Measurements from ENCODE around the gene SLC15A2. TPM values are rescaled to one million over a fixed set of nuclear protein-coding genes. Genes with fewer than 3 reads are reported as not detected.

Gene SLC15A2
- total RNA-seq, 1 experiment from 2014 or later: 2.4 TPM

DNA sequence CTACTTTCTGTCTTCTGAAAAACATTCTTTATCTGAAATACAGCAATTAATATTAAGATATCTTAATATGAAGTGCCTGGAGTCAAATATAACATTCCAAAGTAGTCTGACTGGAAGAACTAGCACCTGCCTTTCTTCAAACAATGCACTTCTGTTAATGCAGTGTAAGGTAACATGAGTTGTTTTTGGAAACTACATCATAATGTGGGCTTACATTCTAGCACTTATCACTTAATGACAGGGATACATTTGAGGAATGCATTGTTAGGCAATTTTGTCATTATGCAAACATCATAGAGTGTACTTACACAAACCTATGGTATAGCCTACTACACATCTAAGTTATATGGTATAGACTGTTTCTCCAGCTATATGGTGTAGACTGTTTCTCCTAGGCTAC, 49.2 kb downstream of the SLC15A2 start:
- no peak overlapping the region for H4K8ac ChIP-seq (replicated peaks; ENCODE audit: insufficient read length, low read depth, low read length)
- H3K27ac Mint-ChIP-seq: no peak overlapping the region
- no peak overlapping the region for H3K14ac ChIP-seq (ENCODE audit: insufficient read depth, low read length)
- H3K4me1 ChIP-seq (ENCODE audit: insufficient read depth, low read length): no peaks in the 10 kb centered on the region
- no peaks in the 10 kb centered on the region for H4K20me1 ChIP-seq (ENCODE audit: control insufficient read depth, insufficient read depth, insufficient read length)
- no peak overlapping the region for H2AFZ ChIP-seq (ENCODE audit: low read length)
- no peak overlapping the region for H2BK120ac ChIP-seq (ENCODE audit: low read depth, low read length, poor library complexity, severe bottlenecking)
- H3K18ac ChIP-seq (ENCODE audit: insufficient read length, low read depth, low read length): no peak overlapping the region
- peaks cover 0 to 4% of the 10 kb centered on the region in 2 experiments; a peak in 2 of 5 replicates for H3K9me3 Mint-ChIP-seq
- H2AK5ac ChIP-seq (ENCODE audit: insufficient read length, low read length): no peak overlapping the region
- H2BK12ac ChIP-seq (ENCODE audit: insufficient read length, low read depth, low read length): no peak overlapping the region
- no peak overlapping the region for H3K23ac ChIP-seq (ENCODE audit: insufficient read length, low read depth, low read length)
- H3K79me2 ChIP-seq (ENCODE audit: insufficient read depth, low read length): no peaks in the 10 kb centered on the region
- H2BK15ac ChIP-seq (ENCODE audit: low read depth, low read length): no peak overlapping the region
- H2BK5ac ChIP-seq (ENCODE audit: insufficient read length, low read length): no peak overlapping the region
- H3K4me3 Mint-ChIP-seq: no peak overlapping the region
- no peaks in the 10 kb centered on the region for H3K27me3 ChIP-seq (ENCODE audit: insufficient read depth, low read length)
- no peaks in the 10 kb centered on the region for H3K23me2 ChIP-seq (ENCODE audit: insufficient read length, low read depth, low read length, poor library complexity, severe bottlenecking)
- peaks cover 16 to 21% of the 10 kb centered on the region in 2 experiments for H3K4me1 Mint-ChIP-seq
- DNase-seq: no peak
- H4K5ac ChIP-seq (ENCODE audit: insufficient read length, low read depth, low read length): no peak overlapping the region
- H2BK20ac ChIP-seq (ENCODE audit: low read depth, low read length, poor library complexity, severe bottlenecking): no peak overlapping the region
- H3K4ac ChIP-seq (ENCODE audit: low read depth, low read length): no peak overlapping the region
- H3K27me3 Mint-ChIP-seq (ENCODE audit: low read depth): no peaks in the 10 kb centered on the region
- no peak overlapping the region for H3K9ac ChIP-seq (ENCODE audit: extremely low read depth, insufficient read length, low read length)
- H3T11ph ChIP-seq (ENCODE audit: low read length): no peak overlapping the region
- TF ChIP-seq, protein P1, sequence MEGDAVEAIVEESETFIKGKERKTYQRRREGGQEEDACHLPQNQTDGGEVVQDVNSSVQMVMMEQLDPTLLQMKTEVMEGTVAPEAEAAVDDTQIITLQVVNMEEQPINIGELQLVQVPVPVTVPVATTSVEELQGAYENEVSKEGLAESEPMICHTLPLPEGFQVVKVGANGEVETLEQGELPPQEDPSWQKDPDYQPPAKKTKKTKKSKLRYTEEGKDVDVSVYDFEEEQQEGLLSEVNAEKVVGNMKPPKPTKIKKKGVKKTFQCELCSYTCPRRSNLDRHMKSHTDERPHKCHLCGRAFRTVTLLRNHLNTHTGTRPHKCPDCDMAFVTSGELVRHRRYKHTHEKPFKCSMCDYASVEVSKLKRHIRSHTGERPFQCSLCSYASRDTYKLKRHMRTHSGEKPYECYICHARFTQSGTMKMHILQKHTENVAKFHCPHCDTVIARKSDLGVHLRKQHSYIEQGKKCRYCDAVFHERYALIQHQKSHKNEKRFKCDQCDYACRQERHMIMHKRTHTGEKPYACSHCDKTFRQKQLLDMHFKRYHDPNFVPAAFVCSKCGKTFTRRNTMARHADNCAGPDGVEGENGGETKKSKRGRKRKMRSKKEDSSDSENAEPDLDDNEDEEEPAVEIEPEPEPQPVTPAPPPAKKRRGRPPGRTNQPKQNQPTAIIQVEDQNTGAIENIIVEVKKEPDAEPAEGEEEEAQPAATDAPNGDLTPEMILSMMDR (conservative IDR thresholded peaks at IDR 0.05): no peak
- H4K91ac ChIP-seq (ENCODE audit: insufficient read length, low read depth, low read length): no peak overlapping the region
- no peak overlapping the region for H3K4me2 ChIP-seq (ENCODE audit: insufficient read depth, insufficient read length, low read length)
- H3K9me3 ChIP-seq (ENCODE audit: control insufficient read depth, low read depth, low read length): no peaks in the 10 kb centered on the region
- H3K56ac ChIP-seq (ENCODE audit: insufficient read length, low read depth, low read length): no peak overlapping the region
- H3K79me1 ChIP-seq (ENCODE audit: insufficient read depth, low read depth, low read length, poor library complexity, severe bottlenecking): no peaks in the 10 kb centered on the region
- H3K36me3 Mint-ChIP-seq (ENCODE audit: insufficient read depth in 1 of 3, low read depth in 3 of 3): peaks cover 0 to 13% (median 6%) of the 10 kb centered on the region in 3 experiments; a peak in 5 of 7 replicates
- no peak overlapping the region for H3K27ac ChIP-seq (ENCODE audit: insufficient read length, low read depth, low read length)

Measured in H9 (cell line).